HG03175 (cell line): ENCODE data around the gene LRRC4.

Experiments
- ATAC-seq: cut with Tn5 transposase; IDR thresholded peaks from one replicate; pipeline ENCODE4 v1.9.1; 2021; ENCODE audit warnings: mild to moderate bottlenecking, moderate library complexity; ENCODE audit not compliant: unreplicated experiment

The LRRC4 gene

GRCh38 chr7:128059143-128059988, 28.1 kb upstream of the LRRC4 start:
- no peak for ATAC-seq

- no peak for ATAC-seq
Measured at GRCh38 chr7:128057909-128058308, 26.7 kb upstream of the LRRC4 start.

- no peak for ATAC-seq
Measured at GRCh38 chr7:128056901-128057300, 25.7 kb upstream of the LRRC4 start.

- ATAC-seq: no peak
Measured at GRCh38 chr7:128055637-128056036, 24.4 kb upstream of the LRRC4 start.

GRCh38 chr7:128054511-128054910, 23.3 kb upstream of the LRRC4 start:
- no peak for ATAC-seq

- no peak for ATAC-seq
Measured at GRCh38 chr7:128053991-128054390, 22.8 kb upstream of the LRRC4 start.

GRCh38 chr7:128053023-128053422, 21.8 kb upstream of the LRRC4 start:
- no peak for ATAC-seq

- no peak for ATAC-seq
Measured at GRCh38 chr7:128052404-128052803, 21.2 kb upstream of the LRRC4 start.

GRCh38 chr7:128045766-128046165, 14.5 kb upstream of the LRRC4 start:
- ATAC-seq: no peak

- ATAC-seq: no peak
Measured at GRCh38 chr7:128045158-128045557, 13.9 kb upstream of the LRRC4 start.

GRCh38 chr7:128044064-128044463, 12.8 kb upstream of the LRRC4 start:
- no peak for ATAC-seq

- ATAC-seq: no peak
Measured at GRCh38 chr7:128042012-128042411, 10.8 kb upstream of the LRRC4 start.

- ATAC-seq: no peak
Measured at GRCh38 chr7:128041203-128041602, 10.0 kb upstream of the LRRC4 start.

GRCh38 chr7:128040205-128040604, 9.0 kb upstream of the LRRC4 start:
- ATAC-seq: no peak

- ATAC-seq: no peak
Measured at GRCh38 chr7:128039544-128039953, 8.3 kb upstream of the LRRC4 start.

- ATAC-seq: peak; percentile 38
Measured at GRCh38 chr7:128037880-128038619, 6.8 kb upstream of the LRRC4 start.

GRCh38 chr7:128037081-128037480, 5.8 kb upstream of the LRRC4 start:
- no peak for ATAC-seq

- no peak for ATAC-seq
Measured at GRCh38 chr7:128036226-128036940, 5.1 kb upstream of the LRRC4 start.

- ATAC-seq: no peak
Measured at GRCh38 chr7:128035712-128036111, 4.5 kb upstream of the LRRC4 start.

GRCh38 chr7:128034825-128035224, 3.6 kb upstream of the LRRC4 start:
- ATAC-seq: no peak

- no peak for ATAC-seq
Measured at GRCh38 chr7:128033246-128033645, 2.0 kb upstream of the LRRC4 start.
